Hepatocyte (in vitro differentiated cells): ENCODE data around the gene PLEKHG5. TPM values are rescaled to one million over a fixed set of nuclear protein-coding genes. Genes with fewer than 3 reads are reported as not detected.

Source experiments
- DNase-seq: peaks from one replicate; pipeline ENCODE4 v3.0.0-alpha.2; 2016; ENCODE audit warnings: low spot score
- H2AFZ ChIP-seq: fragments of 200-600 bp; sonication (generic); 2 replicates; pipeline ENCODE4 v1.6.0; 2016; ENCODE audit warnings: antibody characterized with exemption, mild to moderate bottlenecking
- H3K27ac ChIP-seq: fragments of 200-600 bp; sonication (generic); 2 replicates; pipeline ENCODE4 v1.5.1; 2016; ENCODE audit warnings: mild to moderate bottlenecking
- H3K27me3 ChIP-seq: fragments of 200-600 bp; sonication (generic); 2 replicates; pipeline ENCODE4 v1.6.1; 2016
- H3K36me3 ChIP-seq: fragments of 200-600 bp; sonication (generic); replicated peaks from 2 replicates; pipeline ENCODE4 v1.5.1; 2016; ENCODE audit warnings: low read depth; ENCODE audit not compliant: insufficient read depth
- H3K4me1 ChIP-seq: fragments of 200-600 bp; sonication (generic); 2 replicates; pipeline ENCODE4 v1.5.1; 2016; ENCODE audit warnings: mild to moderate bottlenecking, moderate library complexity; ENCODE audit not compliant: insufficient read depth
- H3K4me2 ChIP-seq: fragments of 200-600 bp; sonication (generic); 2 replicates; pipeline ENCODE4 v1.6.0; 2016
- H3K4me3 ChIP-seq: fragments of 200-600 bp; sonication (generic); 2 replicates; pipeline ENCODE4 v1.5.1; 2016; ENCODE audit warnings: mild to moderate bottlenecking
- H3K79me2 ChIP-seq: fragments of 200-600 bp; sonication (generic); 2 replicates; pipeline ENCODE4 v1.6.0; 2017; ENCODE audit warnings: mild to moderate bottlenecking
- H3K9me2 ChIP-seq: fragments of 200-600 bp; sonication (generic); replicated peaks from 2 replicates; pipeline ENCODE4 v1.6.0; 2017; ENCODE audit warnings: mild to moderate bottlenecking; ENCODE audit not compliant: insufficient read depth
- H3K9me3 ChIP-seq: fragments of 200-600 bp; sonication (generic); 2 replicates; pipeline ENCODE4 v1.5.1; 2016; ENCODE audit warnings: low read depth, mild to moderate bottlenecking
- H4K20me1 ChIP-seq: fragments of 200-600 bp; sonication (generic); 2 replicates; pipeline ENCODE4 v1.6.0; 2016; ENCODE audit warnings: mild to moderate bottlenecking; ENCODE audit not compliant: insufficient read depth, poor library complexity, severe bottlenecking
- EZH2 ChIP-seq: fragments of 200-600 bp; sonication (generic); IDR thresholded peaks from 2 replicates; pipeline ENCODE4 v1.6.1; 2016; ENCODE audit warnings: antibody characterized with exemption, mild to moderate bottlenecking, borderline replicate concordance
- EZH2phosphoT487 ChIP-seq: fragments of 200-600 bp; sonication (generic); IDR thresholded peaks from one replicate; pipeline ENCODE4 v1.6.1; 2018; ENCODE audit warnings: antibody characterized with exemption, mild to moderate bottlenecking, low read depth, moderate library complexity; ENCODE audit not compliant: unreplicated experiment, severe bottlenecking
- WGBS: methylation state at CpG from one replicate; pipeline ENCODE4 v1.1.6; 2016; ENCODE audit warnings: low lambda C conversion rate; ENCODE audit errors: missing lambda C conversion rate; 5-methylcytosine and 5-hydroxymethylcytosine counted together
- polyA plus RNA-seq: library from polyadenylated mRNA; unstranded; fragments of >200 nt; fragmentation: Nextera tagmentation; extraction: Ambion mirVana; gene quantifications from 2 replicates; pipeline ENCODE4 v1.2.1, GENCODE V29; 2016
- total RNA-seq: library from RNA; depleted of rRNA; stranded (reverse); fragments of >200 nt; gene quantifications from 2 replicates; pipeline ENCODE4 v1.2.3, GENCODE V29; 2014
- TF ChIP-seq, protein P1 (sequence below): fragments of 200-600 bp; sonication (generic); IDR thresholded peaks from 2 replicates; pipeline ENCODE4 v1.5.1; 2016; ENCODE audit warnings: antibody characterized with exemption, mild to moderate bottlenecking; ENCODE audit not compliant: poor library complexity

PLEKHG5 gene
- total and polyA plus RNA-seq, 2 experiments from 2014 or later: 11.5 to 13.3 TPM

DNA sequence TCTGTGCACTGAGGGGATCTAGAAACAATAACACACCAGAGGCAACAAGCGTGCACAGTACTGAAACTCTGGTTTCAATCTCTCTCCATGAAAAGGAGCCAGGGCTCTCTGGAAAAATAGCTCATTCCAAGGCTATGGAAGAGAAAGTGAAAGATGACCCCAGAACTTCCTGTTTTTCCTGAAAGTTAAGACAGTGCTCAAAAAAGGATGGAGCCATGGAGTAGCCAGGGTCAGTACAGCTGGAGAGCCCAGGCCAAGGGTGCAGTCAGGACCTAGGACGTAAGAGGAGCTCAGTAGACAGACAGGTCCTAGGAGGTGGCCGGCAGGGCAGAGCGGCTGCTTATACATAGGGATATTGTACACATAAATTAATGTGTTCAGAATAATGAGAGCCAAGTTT, 43.7 kb upstream of the PLEKHG5 start:
- Histone ChIP-seq H3K27me3 (no peaks in the 10 kb centered on the region), H3K9me2 (no peaks in the 10 kb centered on the region), H3K4me3 (no peak overlapping the region), H3K4me1 (no peaks in the 10 kb centered on the region), H3K79me2 (peaks cover 2% of the 10 kb centered on the region), H3K9me3 (no peaks in the 10 kb centered on the region), H3K36me3 (peaks cover 3% of the 10 kb centered on the region), H3K4me2 (no peak overlapping the region), H4K20me1 (no peaks in the 10 kb centered on the region), H3K27ac (no peak overlapping the region), H2AFZ (no peak overlapping the region)
- WGBS: 97% methylated on average over 4 of the region's 4 CpGs
- TF ChIP-seq EZH2phosphoT487 (no peak), EZH2 (no peak)
- TF ChIP-seq, protein P1, sequence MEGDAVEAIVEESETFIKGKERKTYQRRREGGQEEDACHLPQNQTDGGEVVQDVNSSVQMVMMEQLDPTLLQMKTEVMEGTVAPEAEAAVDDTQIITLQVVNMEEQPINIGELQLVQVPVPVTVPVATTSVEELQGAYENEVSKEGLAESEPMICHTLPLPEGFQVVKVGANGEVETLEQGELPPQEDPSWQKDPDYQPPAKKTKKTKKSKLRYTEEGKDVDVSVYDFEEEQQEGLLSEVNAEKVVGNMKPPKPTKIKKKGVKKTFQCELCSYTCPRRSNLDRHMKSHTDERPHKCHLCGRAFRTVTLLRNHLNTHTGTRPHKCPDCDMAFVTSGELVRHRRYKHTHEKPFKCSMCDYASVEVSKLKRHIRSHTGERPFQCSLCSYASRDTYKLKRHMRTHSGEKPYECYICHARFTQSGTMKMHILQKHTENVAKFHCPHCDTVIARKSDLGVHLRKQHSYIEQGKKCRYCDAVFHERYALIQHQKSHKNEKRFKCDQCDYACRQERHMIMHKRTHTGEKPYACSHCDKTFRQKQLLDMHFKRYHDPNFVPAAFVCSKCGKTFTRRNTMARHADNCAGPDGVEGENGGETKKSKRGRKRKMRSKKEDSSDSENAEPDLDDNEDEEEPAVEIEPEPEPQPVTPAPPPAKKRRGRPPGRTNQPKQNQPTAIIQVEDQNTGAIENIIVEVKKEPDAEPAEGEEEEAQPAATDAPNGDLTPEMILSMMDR: no peak
- DNase-seq: no peak

DNA sequence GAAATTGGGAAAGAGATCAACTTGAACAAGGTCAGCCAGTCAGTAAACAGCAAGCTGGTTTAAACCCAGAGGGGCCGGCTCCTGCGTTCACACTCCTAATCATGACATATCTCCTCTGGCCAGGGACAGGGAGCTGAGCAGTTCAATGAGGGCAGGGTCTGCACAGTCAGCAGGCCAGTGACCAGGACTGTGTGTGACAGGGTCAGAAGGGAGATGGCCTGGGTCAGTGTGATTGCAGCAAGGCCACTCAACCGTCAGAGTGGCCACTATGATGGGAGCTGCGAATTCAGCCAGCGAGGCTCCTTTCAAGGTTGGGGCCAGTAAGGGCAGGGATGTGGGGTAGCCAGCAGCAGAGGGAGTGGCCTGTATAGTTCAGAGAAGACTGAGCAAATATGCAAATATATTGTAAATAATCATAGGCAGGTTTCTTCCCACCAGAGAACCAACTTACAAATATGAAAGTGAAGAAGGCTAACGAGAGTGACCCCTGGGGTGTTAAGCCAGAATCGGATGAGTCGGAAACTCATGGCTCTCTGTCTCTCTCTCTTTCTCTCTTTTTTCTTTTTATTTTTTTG, 42.9 kb upstream of the PLEKHG5 start:
- no peak overlapping the region for H3K27ac ChIP-seq
- H4K20me1 ChIP-seq: no peaks in the 10 kb centered on the region
- H3K27me3 ChIP-seq: no peaks in the 10 kb centered on the region
- H3K36me3 ChIP-seq: peaks cover 3% of the 10 kb centered on the region
- DNase-seq: no peak
- peaks cover 2% of the 10 kb centered on the region for H3K79me2 ChIP-seq
- H2AFZ ChIP-seq: no peak overlapping the region
- no peaks in the 10 kb centered on the region for H3K9me3 ChIP-seq
- TF ChIP-seq EZH2: no peak
- H3K4me1 ChIP-seq: no peaks in the 10 kb centered on the region
- H3K9me2 ChIP-seq: no peaks in the 10 kb centered on the region
- WGBS: 90% methylated on average over 8 of the region's 8 CpGs
- no peak overlapping the region for H3K4me2 ChIP-seq
- H3K4me3 ChIP-seq: no peak overlapping the region

DNA sequence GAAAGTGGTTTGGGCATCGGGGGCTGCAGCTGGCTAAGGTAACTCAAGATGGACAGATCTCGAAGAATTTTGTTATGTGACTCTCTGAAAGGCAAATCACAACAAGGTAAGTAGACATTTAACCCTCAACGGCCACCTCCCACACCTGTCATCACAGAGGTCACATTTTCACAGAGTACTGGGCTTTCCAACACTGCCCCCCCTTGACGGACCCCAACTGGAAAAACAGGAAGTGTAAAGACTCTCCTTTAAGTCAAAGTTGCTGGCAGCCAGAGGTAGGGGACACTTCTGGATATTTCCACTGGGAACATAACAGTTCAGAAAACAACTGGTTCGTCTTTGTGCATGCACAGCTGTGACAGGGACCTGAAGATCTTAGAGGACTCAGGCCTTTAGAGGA, 40.5 kb upstream of the PLEKHG5 start:
- no peak overlapping the region for H3K4me3 ChIP-seq
- no peak overlapping the region for H3K4me2 ChIP-seq
- no peaks in the 10 kb centered on the region for H3K27me3 ChIP-seq
- TF ChIP-seq EZH2phosphoT487: no peak
- TF ChIP-seq EZH2: no peak
- TF ChIP-seq, protein P1: no peak
- 93% methylated on average over 5 of the region's 5 CpGs for WGBS
- no peaks in the 10 kb centered on the region for H3K79me2 ChIP-seq
- H4K20me1 ChIP-seq: no peaks in the 10 kb centered on the region
- H3K4me1 ChIP-seq: no peaks in the 10 kb centered on the region
- no peak overlapping the region for H3K27ac ChIP-seq
- no peaks in the 10 kb centered on the region for H3K9me2 ChIP-seq
- H3K9me3 ChIP-seq: no peaks in the 10 kb centered on the region
- peaks cover 3% of the 10 kb centered on the region for H3K36me3 ChIP-seq
- DNase-seq: no peak
- no peak overlapping the region for H2AFZ ChIP-seq

DNA sequence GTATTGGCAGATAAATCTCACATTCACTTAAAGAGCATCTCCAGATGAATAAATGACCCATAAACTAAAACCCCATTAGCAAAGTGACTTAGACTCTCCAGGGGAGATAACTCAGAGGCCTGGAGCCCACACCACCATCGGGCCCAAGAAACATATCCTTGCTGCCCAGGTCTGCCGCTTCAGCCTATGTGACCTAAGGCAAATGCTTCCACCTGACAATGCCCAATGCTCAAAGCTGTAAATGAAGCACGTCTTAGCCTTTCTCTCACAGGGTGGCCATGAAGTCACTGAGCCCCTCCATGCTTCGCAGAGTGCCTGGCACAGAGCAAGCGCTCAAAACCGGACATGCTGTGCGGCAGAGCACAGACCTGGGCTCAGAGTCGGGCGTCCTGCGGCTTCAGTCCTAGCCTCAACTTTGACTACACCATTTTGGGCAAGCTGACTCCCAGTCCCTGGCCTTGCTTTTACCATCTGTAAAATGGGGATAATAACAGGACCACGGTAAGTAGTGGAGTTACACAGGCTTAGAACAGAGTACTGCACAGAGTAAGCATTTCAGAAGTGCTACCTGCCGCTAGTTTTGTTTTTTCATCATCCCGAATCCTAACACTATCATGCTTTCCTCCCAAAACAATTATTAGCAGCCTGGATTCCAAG, 39.2 kb upstream of the PLEKHG5 start:
- Histone ChIP-seq H3K9me3 (no peaks in the 10 kb centered on the region), H3K79me2 (no peaks in the 10 kb centered on the region), H3K4me1 (no peaks in the 10 kb centered on the region), H3K27ac (no peak overlapping the region), H3K4me2 (no peak overlapping the region), H3K4me3 (no peak overlapping the region), H3K36me3 (peaks cover 3% of the 10 kb centered on the region), H3K27me3 (no peaks in the 10 kb centered on the region), H4K20me1 (no peaks in the 10 kb centered on the region), H2AFZ (no peak overlapping the region), H3K9me2 (no peaks in the 10 kb centered on the region)
- no peak for TF ChIP-seq EZH2
- TF ChIP-seq, protein P1: no peak
- no peak for TF ChIP-seq EZH2phosphoT487
- 98% methylated on average over 13 of the region's 13 CpGs for WGBS
- DNase-seq: no peak
